ENCODE measurements around the gene TMEM53.

GRCh38 chr1:44642925-44643324 lies 31.4 kb downstream of the TMEM53 start:
- TF ChIP-seq, protein P1, sequence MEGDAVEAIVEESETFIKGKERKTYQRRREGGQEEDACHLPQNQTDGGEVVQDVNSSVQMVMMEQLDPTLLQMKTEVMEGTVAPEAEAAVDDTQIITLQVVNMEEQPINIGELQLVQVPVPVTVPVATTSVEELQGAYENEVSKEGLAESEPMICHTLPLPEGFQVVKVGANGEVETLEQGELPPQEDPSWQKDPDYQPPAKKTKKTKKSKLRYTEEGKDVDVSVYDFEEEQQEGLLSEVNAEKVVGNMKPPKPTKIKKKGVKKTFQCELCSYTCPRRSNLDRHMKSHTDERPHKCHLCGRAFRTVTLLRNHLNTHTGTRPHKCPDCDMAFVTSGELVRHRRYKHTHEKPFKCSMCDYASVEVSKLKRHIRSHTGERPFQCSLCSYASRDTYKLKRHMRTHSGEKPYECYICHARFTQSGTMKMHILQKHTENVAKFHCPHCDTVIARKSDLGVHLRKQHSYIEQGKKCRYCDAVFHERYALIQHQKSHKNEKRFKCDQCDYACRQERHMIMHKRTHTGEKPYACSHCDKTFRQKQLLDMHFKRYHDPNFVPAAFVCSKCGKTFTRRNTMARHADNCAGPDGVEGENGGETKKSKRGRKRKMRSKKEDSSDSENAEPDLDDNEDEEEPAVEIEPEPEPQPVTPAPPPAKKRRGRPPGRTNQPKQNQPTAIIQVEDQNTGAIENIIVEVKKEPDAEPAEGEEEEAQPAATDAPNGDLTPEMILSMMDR (IDR thresholded peaks at IDR 0.05; ENCODE audit: low read length): no peak
- no peak for TF ChIP-seq EZH2 (optimal IDR thresholded peaks at IDR 0.05; ENCODE audit: low read depth, low read length)

Measured in MM.1S (cell line).